ENCODE data around the gene GC.
"Not testable (repeated sequence)": the region's sequence is repeated elsewhere in the genome, so short reads cannot be mapped to it uniquely, and the experiment has no call there.

The GC gene, protein sequence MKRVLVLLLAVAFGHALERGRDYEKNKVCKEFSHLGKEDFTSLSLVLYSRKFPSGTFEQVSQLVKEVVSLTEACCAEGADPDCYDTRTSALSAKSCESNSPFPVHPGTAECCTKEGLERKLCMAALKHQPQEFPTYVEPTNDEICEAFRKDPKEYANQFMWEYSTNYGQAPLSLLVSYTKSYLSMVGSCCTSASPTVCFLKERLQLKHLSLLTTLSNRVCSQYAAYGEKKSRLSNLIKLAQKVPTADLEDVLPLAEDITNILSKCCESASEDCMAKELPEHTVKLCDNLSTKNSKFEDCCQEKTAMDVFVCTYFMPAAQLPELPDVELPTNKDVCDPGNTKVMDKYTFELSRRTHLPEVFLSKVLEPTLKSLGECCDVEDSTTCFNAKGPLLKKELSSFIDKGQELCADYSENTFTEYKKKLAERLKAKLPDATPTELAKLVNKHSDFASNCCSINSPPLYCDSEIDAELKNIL

DNA sequence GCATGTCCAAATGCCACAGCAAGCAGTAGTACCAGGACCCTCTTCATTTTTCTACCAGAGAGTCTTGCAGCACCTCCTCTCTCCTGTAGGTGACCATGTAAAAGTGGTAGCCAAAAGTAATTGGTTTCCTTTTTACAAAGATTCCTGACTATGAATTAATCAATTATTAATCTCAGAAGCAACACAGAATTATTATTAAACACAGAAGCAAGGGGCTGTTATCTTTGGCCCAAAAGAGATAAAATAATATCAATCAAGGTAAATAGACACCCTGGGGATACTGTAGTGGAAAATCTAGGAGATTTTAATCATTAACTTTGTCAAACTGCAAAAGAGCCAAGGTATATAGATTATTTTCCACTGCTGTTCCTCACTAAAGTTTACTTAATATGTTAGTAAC, at the start of gene GC:
GC (minus strand) TSS at position 108 of the 400 bp plus-strand sequence; CDS start at position 47, 61 bp downstream.
- no peak for DNase-seq

DNA sequence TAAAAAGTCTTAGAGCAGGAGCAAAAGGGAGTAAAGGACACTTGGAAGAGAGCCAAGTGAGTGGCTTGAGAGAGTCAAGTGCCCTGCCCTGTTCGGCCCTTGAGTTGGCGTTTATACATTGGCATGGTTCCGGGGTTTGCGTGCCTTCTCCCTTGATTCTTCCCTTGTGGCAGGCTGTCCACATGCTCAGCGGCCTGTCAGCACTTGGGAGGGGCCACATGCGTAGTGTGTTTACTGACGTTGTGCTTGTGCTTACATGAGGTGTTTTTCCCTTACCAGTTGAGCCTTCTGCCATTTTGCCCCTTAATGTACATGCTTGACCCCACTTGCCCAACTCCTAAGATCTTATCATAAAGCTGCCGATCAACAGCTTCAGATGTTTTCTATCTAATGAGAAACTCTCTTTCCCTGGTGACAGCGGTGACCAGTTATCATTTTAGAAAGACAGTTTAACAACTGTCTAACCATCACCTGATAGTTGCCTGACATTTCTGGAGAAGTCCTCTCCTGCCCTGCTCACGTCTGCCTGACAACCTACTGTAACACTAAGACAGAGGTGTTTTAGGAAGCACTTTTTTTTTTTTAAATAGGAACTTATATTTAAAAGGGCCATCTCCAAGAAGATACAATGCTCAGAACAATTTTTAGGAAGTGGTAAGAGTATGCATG, 49.5 kb upstream of the GC start:
- DNase-seq = no peak

DNA sequence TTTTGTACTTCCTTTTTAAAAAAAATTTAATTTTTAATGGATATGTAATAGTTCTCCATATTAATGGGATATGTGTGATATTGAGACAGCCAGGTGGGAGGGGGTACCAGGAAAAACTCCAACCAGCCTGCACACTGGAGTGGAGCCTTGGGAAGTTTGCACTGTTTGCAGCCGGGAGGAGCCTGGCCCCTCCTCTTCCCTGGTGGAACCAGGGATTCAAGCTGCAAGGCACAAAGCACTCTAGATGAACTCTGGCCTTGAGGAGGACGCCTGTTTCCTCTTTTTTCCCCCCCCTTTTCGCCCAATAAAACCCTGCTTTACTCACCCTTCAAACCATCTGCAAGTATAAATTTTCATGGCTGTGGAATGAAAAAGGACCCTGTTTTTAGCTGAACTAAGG, 48.2 kb upstream of the GC start:
- no peak for DNase-seq

DNA sequence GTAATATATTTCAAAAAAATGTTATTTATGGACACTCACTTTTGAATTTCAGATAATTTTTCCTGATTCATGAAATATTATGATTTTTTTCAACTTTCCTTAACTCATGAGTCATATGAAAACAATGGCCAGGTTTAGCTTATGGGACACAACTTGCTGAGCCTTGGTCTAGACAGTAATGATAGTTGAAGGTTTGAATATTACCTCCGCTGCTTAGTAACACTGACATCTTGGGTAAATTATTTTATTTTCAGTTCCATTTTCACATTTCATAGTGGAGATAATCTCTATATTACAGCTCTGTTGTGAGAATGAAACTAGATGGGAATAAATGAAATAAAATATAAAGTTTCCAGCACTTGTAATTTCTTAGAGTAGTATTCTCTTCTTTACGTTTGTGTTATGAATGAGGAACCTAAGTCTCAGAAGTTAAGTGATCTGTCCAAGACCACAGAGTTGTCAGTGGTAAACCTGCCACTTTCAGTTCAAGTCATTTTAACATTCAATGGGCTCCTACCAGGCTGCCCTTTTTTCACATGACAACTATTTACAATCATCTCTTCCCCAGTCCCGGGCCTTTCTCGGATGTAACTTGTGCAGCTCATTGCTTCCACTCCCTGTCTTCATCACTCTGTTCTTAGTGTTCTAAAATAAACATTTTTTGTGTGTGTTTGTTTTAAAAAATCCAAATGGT, 46.8 kb upstream of the GC start:
- no peak for DNase-seq

DNA sequence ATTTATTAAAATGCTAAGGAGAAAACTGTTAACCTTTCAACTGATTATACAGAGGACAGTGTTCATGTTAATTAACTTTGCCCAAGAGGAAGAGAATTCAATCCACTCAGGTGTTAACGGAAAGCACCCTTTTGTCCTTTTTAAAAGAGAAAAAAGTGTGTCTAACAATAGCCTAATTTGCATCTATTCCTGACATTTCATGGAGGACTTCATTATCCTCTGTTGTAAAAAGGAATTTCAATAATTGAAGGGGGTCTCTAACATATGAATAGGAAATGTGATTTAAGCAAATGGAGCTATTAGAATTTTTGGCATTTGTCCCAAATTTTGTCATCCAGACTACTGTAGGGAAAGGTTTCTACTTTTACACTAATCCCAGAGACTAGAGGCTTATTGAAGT, 44.6 kb upstream of the GC start:
- no peak for DNase-seq

DNA sequence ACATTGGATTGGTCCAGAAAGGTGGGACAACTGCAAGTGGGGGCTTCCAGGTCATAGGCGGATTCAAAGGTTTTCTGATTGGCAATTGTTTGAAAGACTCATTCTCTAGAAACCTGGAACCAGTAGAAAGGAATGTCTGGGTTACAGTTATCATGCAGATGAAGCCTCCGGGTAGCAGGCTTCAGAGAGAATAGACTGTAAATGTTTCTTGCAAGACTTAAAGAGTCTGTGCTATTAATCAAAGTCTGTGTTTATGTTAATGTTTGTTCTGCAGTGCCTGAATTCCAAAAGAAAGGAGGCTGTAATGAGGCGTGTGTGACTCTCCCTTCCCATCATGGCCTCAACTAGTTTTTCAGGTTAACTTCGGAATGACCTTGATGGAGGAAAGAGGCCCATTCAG, 43.9 kb upstream of the GC start:
- DNase-seq = no peak

DNA sequence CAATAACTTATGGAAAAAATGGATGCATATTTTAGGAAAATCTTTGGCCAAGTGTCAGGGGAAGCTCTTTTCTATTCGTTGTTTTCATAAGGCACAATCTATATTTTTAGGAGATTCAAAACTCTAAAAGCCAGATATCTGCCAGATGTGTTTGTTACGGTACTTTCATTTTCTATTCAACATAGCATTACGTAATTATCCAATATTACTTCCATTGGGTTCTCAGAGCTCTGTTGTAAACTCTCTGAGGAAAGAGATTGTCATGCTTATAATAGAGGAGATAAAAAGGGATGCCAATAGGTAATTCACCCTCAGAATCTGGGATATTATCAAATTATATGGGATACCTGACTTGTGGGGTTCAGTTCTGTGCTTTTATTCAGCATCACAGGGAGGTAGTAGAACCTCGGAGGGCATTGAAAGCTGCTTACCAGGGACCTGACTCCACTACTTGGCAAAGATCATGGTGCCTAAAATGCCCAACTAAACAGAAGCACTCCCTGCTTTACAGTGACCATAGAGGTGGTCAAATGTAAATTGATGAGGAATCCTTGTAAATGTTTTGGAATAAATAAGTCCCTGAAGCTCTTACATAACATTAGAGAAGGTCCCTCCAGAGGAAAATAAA, 32.9 kb upstream of the GC start:
- DNase-seq = no peak

DNA sequence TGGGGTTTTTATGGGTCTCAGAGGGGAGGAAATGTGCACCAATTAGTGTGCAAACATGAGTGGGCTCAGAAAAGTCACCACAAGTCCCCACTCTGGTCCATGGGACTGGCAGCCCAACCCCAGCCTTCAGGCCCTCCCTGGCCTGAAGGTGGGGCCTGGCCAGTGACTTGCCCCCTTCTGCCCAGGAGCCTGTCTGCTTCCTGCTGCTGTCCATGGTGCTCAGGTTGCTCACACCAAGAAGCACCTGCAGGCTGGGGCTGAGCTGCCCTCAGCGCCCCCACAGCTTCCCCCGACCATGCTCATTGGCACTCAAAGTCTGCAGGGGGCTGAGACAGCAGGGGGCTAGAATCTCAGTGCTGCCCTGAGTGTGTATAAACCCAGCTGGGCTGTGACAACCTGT, 30.6 kb upstream of the GC start:
- DNase-seq = no peak

DNA sequence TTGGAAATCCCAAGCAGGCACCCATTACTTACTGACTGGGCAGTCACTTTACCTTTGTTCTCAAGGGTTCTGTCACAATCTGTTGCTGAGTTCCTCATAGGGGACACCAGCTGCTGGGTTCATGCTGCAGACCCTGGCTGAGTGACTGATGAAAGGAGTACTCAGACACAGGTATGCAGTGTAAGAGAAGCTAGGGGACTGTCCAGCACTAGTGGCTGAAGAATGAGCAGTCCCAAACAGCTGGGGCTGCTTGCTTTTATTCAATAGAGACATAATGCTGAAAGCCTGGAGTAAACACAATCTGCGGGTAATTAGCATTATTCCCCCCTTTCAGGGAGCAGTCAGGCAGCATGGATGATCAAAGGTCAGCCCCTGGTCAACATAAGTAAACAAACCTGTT, 25.9 kb upstream of the GC start:
- not testable (repeated sequence) for DNase-seq

DNA sequence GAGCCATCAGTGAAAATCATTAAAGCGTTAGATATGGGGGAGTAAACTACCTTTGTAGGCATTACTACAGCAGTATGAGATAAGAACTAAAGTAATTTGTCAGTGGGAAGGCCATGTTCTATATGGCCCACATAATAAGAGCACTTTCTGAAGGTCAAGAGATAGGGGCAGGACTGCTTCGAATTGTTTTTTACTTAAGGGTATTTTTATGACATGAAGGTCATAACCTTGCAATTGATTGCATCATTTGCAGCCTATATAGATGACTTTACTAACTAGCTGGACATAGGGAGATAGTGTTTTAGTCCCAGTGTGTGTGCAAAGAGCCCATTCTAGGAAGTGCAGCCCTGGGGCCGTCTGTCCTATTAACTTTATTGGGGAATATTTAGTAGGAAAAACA, 23.6 kb upstream of the GC start:
- no peak for DNase-seq

DNA sequence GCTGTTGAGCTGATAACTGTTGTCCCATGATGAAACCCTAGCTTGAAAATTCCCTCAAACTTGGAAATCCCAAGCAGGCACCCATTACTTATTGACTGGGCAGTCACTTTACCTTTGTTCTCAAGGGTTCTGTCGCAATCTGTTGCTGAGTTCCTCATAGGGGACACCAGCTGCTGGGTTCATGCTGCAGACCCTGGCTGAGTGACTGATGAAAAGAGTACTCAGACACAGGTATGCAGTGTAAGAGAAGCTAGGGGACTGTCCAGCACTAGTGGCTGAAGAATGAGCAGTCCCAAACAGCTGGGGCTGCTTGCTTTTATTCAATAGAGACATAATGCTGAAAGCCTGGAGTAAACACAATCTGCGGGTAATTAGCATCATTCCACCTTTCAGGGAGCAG, 21.4 kb upstream of the GC start:
- not testable (repeated sequence) for DNase-seq

DNA sequence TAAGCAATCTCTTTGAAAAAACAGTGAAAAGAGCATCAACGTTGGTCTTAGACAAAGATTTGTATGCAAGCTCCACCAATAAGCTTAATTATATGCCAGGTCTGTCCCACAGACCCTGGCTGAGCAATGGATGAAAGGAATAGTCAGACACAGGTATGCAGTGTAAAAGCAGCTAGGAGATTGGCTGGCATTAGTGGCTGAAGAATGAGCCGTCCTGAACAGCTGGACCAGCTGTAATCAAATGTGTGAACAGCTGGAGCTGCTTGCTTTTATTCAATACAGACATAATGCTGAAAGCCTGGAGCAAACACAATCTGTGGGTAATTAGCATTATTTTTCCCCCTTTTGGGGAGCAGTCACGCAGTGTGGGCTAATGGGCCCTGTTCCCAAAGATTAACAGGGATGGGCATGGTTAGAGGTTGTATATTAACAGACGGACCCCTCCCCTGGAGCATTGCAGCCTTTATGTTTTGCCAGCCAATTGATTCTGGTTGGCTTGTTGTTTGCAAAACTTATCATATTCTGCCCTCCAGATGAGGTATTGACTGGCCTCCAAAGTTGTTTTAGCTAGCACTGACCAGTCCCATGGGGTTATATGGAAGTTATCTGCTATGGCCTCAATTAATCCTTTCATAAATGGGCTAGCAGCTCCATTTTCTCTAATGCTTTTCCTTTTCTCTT, 20.3 kb upstream of the GC start:
- DNase-seq = not testable (repeated sequence)

DNA sequence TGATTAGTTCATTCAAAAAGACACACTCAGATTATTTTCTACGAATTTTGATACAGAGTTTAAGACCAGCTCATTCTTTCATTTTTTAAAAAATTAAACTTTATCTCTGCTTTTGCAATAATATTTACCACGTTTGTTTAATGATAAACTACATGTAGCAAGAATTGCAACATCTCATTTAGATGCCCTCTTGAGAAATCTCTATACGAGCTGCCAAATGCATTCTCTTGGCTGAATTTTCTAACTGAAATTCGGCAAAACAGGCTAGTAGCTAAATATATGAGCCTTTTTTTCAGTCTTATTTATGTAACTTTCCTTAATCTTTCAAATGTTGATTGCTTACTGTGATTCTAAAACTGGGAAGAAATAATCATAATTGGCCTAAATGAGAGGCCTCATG, 2.1 kb upstream of the GC start:
- no peak for DNase-seq

DNA sequence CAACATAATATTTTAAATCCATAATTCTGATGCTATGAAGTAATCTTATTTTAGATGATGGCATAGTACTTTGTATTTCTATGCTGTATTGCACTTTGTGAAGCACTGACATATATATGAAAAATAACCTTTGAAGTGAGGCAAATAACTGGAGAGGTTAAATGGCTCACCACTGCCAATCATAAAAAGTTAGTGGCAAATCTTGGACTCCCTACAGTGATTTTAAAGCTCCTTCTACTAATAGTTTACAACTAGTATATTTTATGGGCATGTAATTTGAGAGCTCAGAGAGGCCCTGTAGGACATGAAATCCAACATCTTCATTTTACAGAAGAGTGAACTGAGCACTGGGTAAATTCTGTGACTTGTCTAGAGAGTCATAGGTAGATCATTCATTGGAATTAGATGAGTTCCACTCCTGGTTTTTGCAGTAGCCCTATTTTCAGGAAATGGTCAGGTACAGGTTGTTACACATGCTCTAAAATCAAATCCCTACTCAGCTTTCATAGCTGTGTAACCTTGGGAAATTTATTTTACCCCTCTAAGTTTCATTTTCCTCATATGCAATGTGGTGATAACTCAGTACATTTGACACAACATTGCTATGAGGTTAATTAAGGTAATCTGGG, 804 bp upstream of the GC start:
- DNase-seq = no peak

DNA sequence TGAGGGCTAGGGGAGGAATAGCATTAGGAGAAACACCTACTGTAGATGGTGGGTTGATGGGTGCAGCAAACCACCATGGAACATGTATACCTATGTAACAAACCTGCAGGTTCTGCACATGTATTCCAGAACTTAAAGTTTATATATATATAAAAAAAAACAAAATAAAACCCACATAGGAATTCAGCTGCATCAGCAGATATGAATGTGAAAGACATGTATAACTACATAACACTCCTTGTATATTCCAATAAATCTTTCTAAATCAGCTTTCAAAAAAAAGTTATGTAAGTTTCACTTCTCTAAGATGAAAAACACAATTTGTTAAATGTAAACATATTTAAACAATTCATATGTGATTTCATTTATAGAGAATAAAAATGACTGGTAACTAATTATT, 6.0 kb downstream of the GC start:
- DNase-seq = no peak

DNA sequence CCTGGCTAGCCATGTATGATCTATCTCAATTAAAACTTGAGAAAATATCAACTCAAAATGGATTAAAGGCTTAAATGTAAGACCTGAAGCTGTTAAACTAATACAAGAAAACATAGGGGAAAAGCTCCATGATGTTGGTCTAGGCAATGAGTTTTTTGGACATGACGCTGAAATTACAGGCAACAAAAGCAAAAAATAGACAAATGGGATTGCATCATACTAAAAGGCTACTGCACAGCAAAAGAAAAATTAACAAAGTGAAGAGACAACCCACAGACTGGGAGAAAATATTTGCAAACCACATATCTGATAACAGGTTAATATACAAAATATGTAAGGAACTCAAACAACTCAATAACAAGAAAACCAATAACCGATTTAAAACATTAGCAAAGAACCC, 8.4 kb downstream of the GC start:
- no peak for DNase-seq

DNA sequence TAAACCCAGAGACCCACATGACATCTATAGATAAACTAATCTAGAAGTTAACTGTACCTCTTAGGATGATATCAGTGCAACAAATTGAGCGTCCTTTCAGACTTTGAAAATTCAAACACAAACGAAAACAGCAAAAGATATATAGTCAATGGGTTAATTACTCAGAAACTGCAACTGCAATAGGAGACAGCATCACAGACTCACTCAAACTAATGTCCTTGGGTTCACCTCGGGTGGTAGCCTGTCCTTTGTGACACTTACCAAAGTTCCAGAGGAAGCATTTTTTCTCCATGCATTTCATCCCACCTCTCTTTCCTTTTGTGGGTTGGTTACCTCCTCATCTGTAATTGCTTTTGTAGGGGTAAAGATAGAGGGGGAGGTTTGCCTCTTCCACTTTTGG, 9.7 kb downstream of the GC start:
- DNase-seq = no peak

DNA sequence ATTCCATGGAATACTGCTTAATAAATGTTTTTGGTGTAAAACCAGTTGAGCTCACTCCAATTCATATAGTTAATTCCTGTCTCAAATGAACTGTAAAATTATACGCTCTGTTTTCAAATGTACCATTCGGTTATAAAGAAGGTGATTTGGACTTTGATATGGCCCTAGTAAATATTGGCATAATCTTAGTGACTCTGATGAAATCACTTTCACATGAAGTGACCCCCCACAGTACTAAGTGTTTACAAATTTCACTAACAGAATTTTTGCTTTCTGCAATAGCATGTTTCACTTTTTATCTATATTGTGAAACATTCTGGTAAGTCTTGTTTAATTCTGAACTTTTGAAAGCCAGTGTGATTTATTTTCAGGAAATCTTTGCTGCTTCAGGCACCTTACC, 10.9 kb downstream of the GC start:
- DNase-seq = no peak

DNA sequence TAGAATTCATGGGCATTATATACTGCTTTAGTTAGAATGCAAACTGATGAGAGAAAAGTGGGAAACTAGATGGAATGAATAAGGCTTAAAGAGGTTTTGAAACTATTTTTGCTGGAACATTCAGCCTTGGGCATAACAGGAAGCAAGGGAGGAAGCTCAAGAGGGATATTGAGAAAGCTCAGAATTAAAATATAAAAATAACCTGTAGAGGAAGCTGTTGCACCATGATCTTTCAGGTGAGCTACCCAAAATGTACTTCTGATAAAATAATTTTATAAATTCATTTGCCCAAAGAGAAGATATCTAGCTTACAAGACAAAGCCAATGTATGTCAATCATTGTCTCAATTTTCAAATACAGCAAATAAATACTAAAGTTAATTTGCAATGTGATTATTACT, 11.3 kb downstream of the GC start:
- DNase-seq = no peak

DNA sequence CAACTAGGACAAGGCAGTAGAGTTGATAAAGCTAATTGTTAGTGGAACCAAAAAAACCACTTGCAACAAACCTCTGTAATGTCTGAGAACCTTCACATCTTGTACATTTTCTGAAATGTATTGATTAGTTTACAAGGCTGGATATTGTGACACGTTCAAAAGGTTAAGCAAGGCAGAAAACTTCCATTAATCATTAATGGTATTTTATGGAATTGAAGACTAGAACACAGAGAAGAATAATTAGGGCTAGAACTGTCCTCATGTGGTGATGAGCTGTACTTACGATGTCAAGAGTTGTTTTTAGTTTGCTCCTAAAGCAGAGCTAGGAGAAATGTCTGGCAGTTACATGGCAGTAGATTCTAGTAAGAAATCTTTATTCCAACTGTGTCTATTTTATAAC, 12.3 kb downstream of the GC start:
- no peak for DNase-seq

DNA sequence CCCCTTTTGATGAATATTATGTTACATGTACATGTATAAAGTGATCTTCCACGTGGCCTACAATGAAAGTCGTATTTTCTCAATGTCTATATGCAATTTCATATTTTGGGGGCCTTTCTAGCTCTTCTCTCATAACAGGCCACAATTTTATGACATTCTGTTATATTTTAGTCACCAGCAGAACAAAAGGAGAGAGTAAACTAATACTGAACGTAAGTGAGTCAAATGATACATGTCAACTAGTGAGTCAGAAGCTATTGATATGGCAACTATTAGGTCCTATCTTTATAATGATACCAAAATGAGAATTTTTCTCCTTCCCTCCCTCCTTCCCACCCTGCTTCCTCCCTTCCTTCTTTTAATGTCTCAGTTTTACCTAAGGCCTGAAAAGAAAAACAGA, 14.4 kb downstream of the GC start:
- DNase-seq = no peak

DNA sequence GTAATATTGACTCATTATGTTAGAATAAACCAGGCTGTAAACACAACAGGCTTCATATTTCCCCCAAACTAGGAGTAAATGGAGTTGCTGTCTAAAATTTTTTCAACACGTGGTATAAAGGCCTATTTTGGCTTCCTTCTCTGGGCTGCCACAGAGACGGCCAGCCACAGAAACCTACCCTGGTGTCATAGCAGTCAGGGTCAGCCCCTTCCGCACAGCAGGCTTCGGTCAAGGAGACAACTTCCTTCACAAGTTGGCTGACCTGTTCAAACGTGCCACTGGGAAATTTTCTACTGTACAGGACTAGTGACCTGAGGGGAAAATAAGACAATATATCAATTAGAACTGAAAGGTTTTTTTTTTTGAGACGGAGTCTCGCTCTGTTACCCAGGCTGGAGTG, 15.8 kb downstream of the GC start:
- no peak for DNase-seq

Measured in CD4-positive, alpha-beta T cell treated with Interleukin-4 for 1 hour (primary cell).